Adrenal gland (tissue), 12 donors: Measurements from ENCODE around the gene PRR15. TPM values are rescaled to one million over a fixed set of nuclear protein-coding genes. Genes with fewer than 3 reads are reported as not detected.

ENCODE experiments used
- DNase-seq, 7 donors: peaks; one replicate each; pipeline ENCODE4 v3.0.0-alpha.2; 2019 to 2020
- H3K27ac ChIP-seq, 5 donors: fragments of 200-600 bp; sonication (generic) in 4 of 5; 1 replicate in 3 of 5; 2 replicates in 2 of 5; pipeline versions ENCODE4 v1.5.1 to v1.8.0; 2016 to 2020; ENCODE audit warnings: mild to moderate bottlenecking in 1 of 5
- H3K27me3 ChIP-seq: fragments of 200-600 bp; 2 replicates; pipeline ENCODE4 v1.8.0; 2021
- H3K36me3 ChIP-seq, 2 donors: fragments of 200-600 bp; replicated peaks in 1 of 2; 1 replicate in 1 of 2; 2 replicates in 1 of 2; pipeline versions ENCODE4 v1.5.1 to v1.8.0; 2018 to 2022
- H3K4me1 ChIP-seq, 2 donors: fragments of 200-600 bp; replicated peaks in 1 of 2; 1 replicate in 1 of 2; 2 replicates in 1 of 2; pipeline versions ENCODE4 v1.5.1 to v1.8.0; 2018 to 2021
- H3K4me3 ChIP-seq, 4 donors: fragments of 200-600 bp; sonication (generic) in 3 of 4; one replicate each; pipeline ENCODE4 v1.5.1; 2016 to 2018
- H3K9me3 ChIP-seq, 3 donors: fragments of 200-600 bp; sonication (generic) in 1 of 3; replicated peaks in 1 of 3; 1 replicate in 2 of 3; 2 replicates in 1 of 3; pipeline versions ENCODE4 v1.5.1 to v1.8.0; 2016 to 2021
- POLR2A ChIP-seq, 2 donors: fragments of 450-650 bp; IDR thresholded peaks; one replicate each; pipeline ENCODE4 v1.6.1; 2017; ENCODE audit warnings: antibody characterized with exemption in 2 of 2, mild to moderate bottlenecking in 2 of 2, moderate library complexity in 1 of 2
- WGBS, 4 donors: extraction: QIAGEN DNeasy Blood & Tissue Kit in 2 of 4; methylation state at CpG; one replicate each; pipeline versions ENCODE4 v1.1.5 to v1.1.7; 2013 to 2017; 5-methylcytosine and 5-hydroxymethylcytosine counted together
- intact Hi-C, 2 donors: fragments of 100-400 bp; cut with DNase I; formaldehyde crosslinking; loops; one replicate each; pipeline versions ENCODE4 v1.14.1 to v1.15.0; 2022 to 2023
- polyA plus RNA-seq, 3 donors: library from polyadenylated mRNA; stranded (reverse); fragments of 200-250 nt in 2 of 3; fragments of 350-450 nt in 1 of 3; fragmentation: Illumina TruSeq in 1 of 3; extraction: RNeasy Lipid Tissue Mini Kit (QIAGEN cat#74804) in 1 of 3; gene quantifications; one replicate each; pipeline ENCODE4 v1.2.3, GENCODE V29; 2013 to 2014
- total RNA-seq, 9 donors: library from RNA; depleted of rRNA in 4 of 9; stranded (reverse); fragments of >200 nt in 4 of 9; fragments of 120-200 nt in 1 of 9; fragmentation: NEBNext Ultra II Directional in 1 of 9; extraction: Animal tissue kit (Norgen Biotek cat#: 25700) in 1 of 9; gene quantifications; one replicate each; pipeline versions ENCODE4 v1.1.0 to v1.2.4, GENCODE V29; 2013 to 2023
- TF ChIP-seq, protein P1 (sequence below), 6 experiments: fragments of 450-650 bp in 4 of 6; fragments of 200-600 bp in 2 of 6; sonication (generic) in 1 of 6; IDR thresholded peaks; 1 replicate in 5 of 6; 2 replicates in 1 of 6; pipeline versions ENCODE4 v1.5.1 to v1.8.0; 2016 to 2021; ENCODE audit warnings: antibody characterized with exemption in 6 of 6, mild to moderate bottlenecking in 2 of 6, moderate library complexity in 1 of 6
- donor health status: healthy with polysubstance abuse.
- donor health status: Bipolar disorder and iron deficiency.
- donor health status: DM: yes; HTN: yes; CAD: no.
- donor health status: DM: no; HTN: no; CAD: no.
- donor health status: DM: no; HTN: no; CAD: no.
- donor health status: DM: yes; HTN: yes; CAD: no.

PRR15 gene
- total and polyA plus RNA-seq, 12 donors: 0.26 to 9.0 (median 1.1) TPM

DNA sequence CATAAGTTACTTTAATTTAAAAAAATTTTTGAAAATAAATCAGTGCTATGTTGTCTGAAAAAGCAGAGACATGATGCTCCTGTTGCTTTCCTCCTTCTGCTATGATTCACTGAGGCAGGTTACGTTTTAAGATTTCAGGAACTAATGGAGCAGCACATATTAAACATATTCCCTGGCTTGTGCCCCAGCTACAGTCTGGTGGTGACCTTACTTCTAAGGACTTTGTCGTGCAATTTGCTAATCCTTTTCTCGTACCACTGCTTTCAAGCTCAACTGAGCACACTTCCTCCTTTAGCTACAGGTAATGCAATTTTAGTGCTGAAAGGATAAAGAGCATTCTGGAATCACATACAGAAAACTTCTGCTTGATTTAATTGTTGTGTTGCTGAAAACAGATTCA, 16.2 kb upstream of the PRR15 start:
- WGBS, 4 donors: 63 to 72% (median 70%) methylated on average over 3 of the region's 3 CpGs
- TF ChIP-seq, protein P1, sequence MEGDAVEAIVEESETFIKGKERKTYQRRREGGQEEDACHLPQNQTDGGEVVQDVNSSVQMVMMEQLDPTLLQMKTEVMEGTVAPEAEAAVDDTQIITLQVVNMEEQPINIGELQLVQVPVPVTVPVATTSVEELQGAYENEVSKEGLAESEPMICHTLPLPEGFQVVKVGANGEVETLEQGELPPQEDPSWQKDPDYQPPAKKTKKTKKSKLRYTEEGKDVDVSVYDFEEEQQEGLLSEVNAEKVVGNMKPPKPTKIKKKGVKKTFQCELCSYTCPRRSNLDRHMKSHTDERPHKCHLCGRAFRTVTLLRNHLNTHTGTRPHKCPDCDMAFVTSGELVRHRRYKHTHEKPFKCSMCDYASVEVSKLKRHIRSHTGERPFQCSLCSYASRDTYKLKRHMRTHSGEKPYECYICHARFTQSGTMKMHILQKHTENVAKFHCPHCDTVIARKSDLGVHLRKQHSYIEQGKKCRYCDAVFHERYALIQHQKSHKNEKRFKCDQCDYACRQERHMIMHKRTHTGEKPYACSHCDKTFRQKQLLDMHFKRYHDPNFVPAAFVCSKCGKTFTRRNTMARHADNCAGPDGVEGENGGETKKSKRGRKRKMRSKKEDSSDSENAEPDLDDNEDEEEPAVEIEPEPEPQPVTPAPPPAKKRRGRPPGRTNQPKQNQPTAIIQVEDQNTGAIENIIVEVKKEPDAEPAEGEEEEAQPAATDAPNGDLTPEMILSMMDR (IDR thresholded peaks at IDR 0.05): no peak
- no peak for TF ChIP-seq POLR2A (IDR thresholded peaks at IDR 0.05)
- H3K4me1 ChIP-seq: no peaks in the 10 kb centered on the region
- H3K36me3 ChIP-seq: no peaks in the 10 kb centered on the region
- H3K27ac ChIP-seq: no peak overlapping the region
- intact Hi-C loops: no loop called here
- no peak overlapping the region for H3K4me3 ChIP-seq
- H3K27me3 ChIP-seq: no peaks in the 10 kb centered on the region
- no peaks in the 10 kb centered on the region for H3K9me3 ChIP-seq
- no peak for DNase-seq

DNA sequence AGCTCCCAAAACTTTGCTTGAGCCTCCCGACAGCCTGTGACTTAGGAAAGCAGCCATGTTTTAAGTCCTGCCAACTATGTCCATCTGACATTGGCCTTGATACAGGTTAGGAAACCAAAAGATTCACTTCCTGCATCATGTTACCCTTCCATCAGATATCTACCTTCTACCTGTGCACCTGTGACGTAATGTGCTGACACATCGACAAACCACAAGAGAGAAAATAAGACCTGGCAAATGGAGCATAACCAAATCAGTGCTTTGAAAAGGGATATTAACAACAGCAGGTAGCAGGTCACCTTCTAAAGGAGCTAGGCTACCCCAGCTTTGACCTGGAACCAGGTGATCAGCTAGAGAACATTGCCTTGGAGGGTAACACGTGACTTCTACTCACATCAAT, 14.8 kb upstream of the PRR15 start:
- no peak overlapping the region for H3K27ac ChIP-seq
- intact Hi-C loops: no loop called here
- no peaks in the 10 kb centered on the region for H3K4me1 ChIP-seq
- no peaks in the 10 kb centered on the region for H3K36me3 ChIP-seq
- DNase-seq: no peak
- 81 to 90% (median 85%) methylated on average over 4 of the region's 4 CpGs for WGBS, 4 donors
- H3K27me3 ChIP-seq: no peaks in the 10 kb centered on the region
- TF ChIP-seq POLR2A (IDR thresholded peaks at IDR 0.05): no peak
- no peaks in the 10 kb centered on the region for H3K9me3 ChIP-seq
- no peak overlapping the region for H3K4me3 ChIP-seq

DNA sequence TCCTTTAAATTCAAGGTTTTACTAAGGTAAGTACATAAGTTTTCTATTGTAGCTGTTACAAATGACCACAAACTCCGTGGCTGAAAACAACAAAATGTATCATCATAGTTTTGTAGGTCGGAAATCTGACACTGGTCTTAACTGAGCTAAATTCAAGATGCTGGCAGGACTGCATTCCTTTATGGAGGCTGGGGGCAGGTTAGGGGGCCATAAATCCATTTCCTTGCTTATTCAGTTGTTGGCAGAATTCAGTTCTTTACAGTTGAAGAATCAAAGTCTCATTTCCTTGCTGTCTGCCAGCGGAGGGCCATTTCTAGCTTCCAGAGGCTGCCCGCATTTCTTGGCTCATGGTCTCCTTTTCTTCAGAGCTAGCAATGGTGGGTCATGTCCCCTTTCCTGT, 11.2 kb upstream of the PRR15 start:
- H3K27ac ChIP-seq: no peak overlapping the region
- no peaks in the 10 kb centered on the region for H3K9me3 ChIP-seq
- 86 to 94% (median 90%) methylated on average over 4 of the region's 4 CpGs for WGBS, 4 donors
- no peak overlapping the region for H3K4me3 ChIP-seq
- H3K36me3 ChIP-seq: no peaks in the 10 kb centered on the region
- TF ChIP-seq, protein P1 (IDR thresholded peaks at IDR 0.05): no peak
- no peak for TF ChIP-seq POLR2A (IDR thresholded peaks at IDR 0.05)
- no peak for DNase-seq
- no peaks in the 10 kb centered on the region for H3K27me3 ChIP-seq
- intact Hi-C loops: no loop called here
- no peaks in the 10 kb centered on the region for H3K4me1 ChIP-seq

DNA sequence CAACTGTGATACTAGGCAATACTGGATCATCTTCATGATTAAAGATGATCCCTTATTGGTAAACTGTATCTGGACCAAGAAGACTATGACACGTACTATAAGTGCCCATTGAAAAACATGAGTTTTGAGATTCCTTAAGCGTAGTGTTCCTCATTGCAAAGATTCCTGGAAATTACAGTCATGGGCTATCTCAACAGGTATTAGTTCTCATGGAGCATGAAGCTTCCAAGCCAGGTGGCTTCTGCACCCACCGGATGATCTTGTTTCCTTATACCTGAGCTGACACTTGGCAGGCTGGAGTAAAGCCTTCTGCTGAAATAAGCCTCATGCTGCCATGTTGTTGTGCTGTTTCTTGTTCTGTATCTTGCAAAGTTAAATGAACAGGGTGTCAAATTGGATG, 8.6 kb upstream of the PRR15 start:
- no peak for TF ChIP-seq POLR2A (IDR thresholded peaks at IDR 0.05)
- TF ChIP-seq, protein P1 (IDR thresholded peaks at IDR 0.05): no peak
- Histone ChIP-seq H3K27me3 (no peaks in the 10 kb centered on the region), H3K27ac (no peak overlapping the region), H3K4me3 (no peak overlapping the region), H3K36me3 (no peaks in the 10 kb centered on the region), H3K9me3 (no peaks in the 10 kb centered on the region), H3K4me1 (no peaks in the 10 kb centered on the region)
- DNase-seq: no peak
- 88 to 95% (median 93%) methylated on average over 3 of the region's 3 CpGs for WGBS, 4 donors
- intact Hi-C loops: no loop called here

DNA sequence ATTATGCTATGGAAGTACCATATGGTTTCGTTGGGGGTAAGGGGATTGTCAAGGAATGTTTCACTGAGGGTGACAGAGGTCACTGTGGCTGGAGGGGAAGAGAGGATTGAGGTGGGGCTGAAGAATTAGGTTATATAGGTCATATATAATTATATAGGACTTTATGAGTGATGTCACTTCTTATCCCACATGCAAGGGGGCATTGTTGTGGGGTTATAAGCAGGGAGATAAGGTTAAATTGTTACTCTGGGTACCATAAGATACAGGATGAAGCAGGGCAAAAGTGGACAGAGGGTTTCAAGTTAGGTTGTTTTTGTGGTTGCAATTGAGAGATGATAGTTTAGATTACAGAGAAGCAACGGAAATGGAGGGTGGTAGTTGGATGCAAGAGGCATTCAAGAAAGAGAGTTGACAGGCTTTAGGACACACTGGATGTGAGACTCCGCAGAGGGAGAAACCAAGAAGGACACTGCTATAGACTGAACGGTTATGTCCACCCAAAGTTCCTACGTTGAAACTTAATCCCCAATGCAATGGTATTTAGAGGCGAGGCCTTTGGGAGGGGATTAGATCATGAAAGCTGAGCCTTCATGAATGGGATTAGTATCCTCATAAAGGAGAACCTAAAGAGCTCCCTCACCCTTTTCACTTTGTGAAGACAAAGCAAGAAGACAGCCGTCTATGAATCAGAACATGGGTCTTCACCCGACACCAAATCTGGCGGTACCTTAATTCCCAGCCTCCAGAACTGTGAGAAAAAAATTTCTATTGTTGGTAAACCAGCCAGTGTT, 7.0 kb upstream of the PRR15 start:
- H3K4me3 ChIP-seq: no peak overlapping the region
- H3K4me1 ChIP-seq: no peaks in the 10 kb centered on the region
- 89 to 93% (median 91%) methylated on average over 9 of the region's 9 CpGs for WGBS, 4 donors
- no peak for DNase-seq
- no peaks in the 10 kb centered on the region for H3K9me3 ChIP-seq
- TF ChIP-seq POLR2A (IDR thresholded peaks at IDR 0.05): no peak
- TF ChIP-seq, protein P1 (IDR thresholded peaks at IDR 0.05): no peak
- H3K27ac ChIP-seq: no peak overlapping the region
- no peaks in the 10 kb centered on the region for H3K36me3 ChIP-seq
- no peaks in the 10 kb centered on the region for H3K27me3 ChIP-seq
- intact Hi-C loops: no loop called here
